Prostate gland (tissue), 2 donors: ENCODE data around the gene FEZF2. TPM values are rescaled to one million over a fixed set of nuclear protein-coding genes. Genes with fewer than 3 reads are reported as not detected.

Experiments used
- DNase-seq: peaks from one replicate; pipeline ENCODE4 v3.0.0-alpha.2; 2019; ENCODE audit warnings: low spot score
- H3K27ac ChIP-seq, 2 donors: fragments of 200-600 bp; sonication (generic); 2 replicates each; pipeline ENCODE4 v1.5.1; 2017 to 2019
- H3K27me3 ChIP-seq: fragments of 200-600 bp; sonication (generic); replicated peaks from 2 replicates; pipeline ENCODE4 v1.5.1; 2019; ENCODE audit not compliant: insufficient read depth
- H3K36me3 ChIP-seq, 2 donors: fragments of 200-600 bp; sonication (generic); 1 replicate in 1 of 2; 2 replicates in 1 of 2; pipeline versions ENCODE4 v1.5.1 to v1.8.1; 2017 to 2019
- H3K4me1 ChIP-seq: fragments of 200-600 bp; sonication (generic); replicated peaks from 2 replicates; pipeline ENCODE4 v1.5.1; 2019
- H3K4me3 ChIP-seq, 2 donors: fragments of 200-600 bp; sonication (generic); 2 replicates each; pipeline ENCODE4 v1.5.1; 2017 to 2019
- H3K9me3 ChIP-seq: fragments of 200-600 bp; sonication (generic); 2 replicates; pipeline ENCODE4 v1.5.1; 2017
- CTCF ChIP-seq, 4 experiments: fragments of 200-600 bp in 2 of 4; fragments of 450-650 bp in 2 of 4; sonication (generic) in 2 of 4; IDR thresholded peaks; 1 replicate in 3 of 4; 2 replicates in 1 of 4; pipeline ENCODE4 v1.5.1; 2016 to 2019; ENCODE audit warnings: antibody characterized with exemption in 4 of 4, mild to moderate bottlenecking in 2 of 4, moderate library complexity in 2 of 4
- POLR2A ChIP-seq: fragments of 450-650 bp; IDR thresholded peaks from one replicate; pipeline ENCODE4 v1.6.1; 2016; ENCODE audit warnings: antibody characterized with exemption, mild to moderate bottlenecking
- POLR2AphosphoS5 ChIP-seq: sonication (generic); formaldehyde crosslinking; IDR thresholded peaks from one replicate; pipeline ENCODE4 v1.6.1; 2017; ENCODE audit warnings: antibody characterized with exemption
- WGBS: methylation state at CpG from one replicate; pipeline ENCODE4 v1.1.5; 2018; 5-methylcytosine and 5-hydroxymethylcytosine counted together
- intact Hi-C: fragments of 100-400 bp; cut with DNase I; formaldehyde crosslinking; loops from one replicate; pipeline ENCODE4 v1.14.2; 2022
- total RNA-seq, 2 donors: library from RNA; depleted of rRNA; stranded (reverse); fragments of >200 nt; gene quantifications; one replicate each; pipeline ENCODE4 v1.1.0, GENCODE V29; 2016

Gene FEZF2
- under 1 TPM in 1 of 2 donors, not detected in 1; 0.62 TPM for total RNA-seq

DNA sequence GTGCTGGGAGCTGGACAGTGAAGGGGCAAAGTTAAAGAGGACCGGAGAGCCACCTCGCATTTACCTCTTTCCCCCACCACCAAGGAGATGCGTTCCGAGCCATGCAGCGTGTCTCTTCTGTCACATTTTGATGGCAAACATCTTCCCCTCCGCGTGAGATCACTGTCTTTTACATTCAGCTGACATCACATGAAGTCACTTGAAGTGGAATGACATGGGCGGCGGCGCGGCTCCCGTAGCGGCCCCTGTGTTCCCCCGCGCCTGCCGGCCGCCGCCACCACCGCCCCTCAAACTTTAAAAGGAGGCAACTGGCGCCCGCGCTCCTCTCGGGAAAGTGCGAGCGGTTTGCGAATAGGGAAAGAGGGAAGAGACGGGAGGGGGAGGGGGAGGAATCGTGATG is at the start of gene FEZF2:
Gene FEZF2, minus strand, starts transcription at position 336 of the 400 bp plus-strand sequence. CDS start 682 bp downstream, outside the sequence.
- intact Hi-C loops = no loop called here
- Histone ChIP-seq H3K27ac (no peak within 1 kb of the TSS), H3K9me3 (no peaks in the 10 kb centered on the region), H3K4me3 (no peak within 1 kb of the TSS), H3K4me1 (peaks cover 3% of the 10 kb centered on the region), H3K36me3 (no peaks in the 10 kb centered on the region), H3K27me3 (peaks cover 74% of the 10 kb centered on the region)
- 4% methylated on average over 28 of the region's 28 CpGs for WGBS
- no peak for DNase-seq
- no peak for TF ChIP-seq CTCF (IDR thresholded peaks at IDR 0.05)
- TF ChIP-seq POLR2A = no peak
- no peak for TF ChIP-seq POLR2AphosphoS5

DNA sequence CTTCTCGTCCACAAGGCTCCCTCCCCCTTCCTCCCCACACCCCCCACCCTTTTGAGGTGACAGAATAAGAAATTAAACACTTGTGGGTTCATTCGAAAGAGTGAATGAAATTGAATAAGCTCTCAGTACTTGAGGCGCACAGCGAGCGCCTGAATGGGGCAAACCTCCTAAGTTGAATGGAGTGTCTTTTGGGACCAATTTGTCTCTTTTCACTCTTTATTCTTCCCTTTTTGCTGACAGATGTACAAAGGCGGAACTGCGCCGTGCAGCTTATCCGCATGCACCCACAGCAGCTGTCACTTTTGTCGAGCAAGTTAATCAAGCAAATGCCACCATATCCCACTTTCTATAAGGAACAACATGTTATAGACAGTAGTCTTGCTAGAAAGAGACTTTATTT is 47.9 kb upstream of the FEZF2 start:
- DNase-seq = no peak
- no peaks in the 10 kb centered on the region for H3K27me3 ChIP-seq
- no peak overlapping the region for H3K4me3 ChIP-seq
- TF ChIP-seq POLR2A = no peak
- intact Hi-C loops = no loop called here
- no peaks in the 10 kb centered on the region for H3K4me1 ChIP-seq
- H3K9me3 ChIP-seq = no peaks in the 10 kb centered on the region
- H3K36me3 ChIP-seq = no peaks in the 10 kb centered on the region
- 92% methylated on average over 10 of the region's 10 CpGs for WGBS
- no peak overlapping the region for H3K27ac ChIP-seq

DNA sequence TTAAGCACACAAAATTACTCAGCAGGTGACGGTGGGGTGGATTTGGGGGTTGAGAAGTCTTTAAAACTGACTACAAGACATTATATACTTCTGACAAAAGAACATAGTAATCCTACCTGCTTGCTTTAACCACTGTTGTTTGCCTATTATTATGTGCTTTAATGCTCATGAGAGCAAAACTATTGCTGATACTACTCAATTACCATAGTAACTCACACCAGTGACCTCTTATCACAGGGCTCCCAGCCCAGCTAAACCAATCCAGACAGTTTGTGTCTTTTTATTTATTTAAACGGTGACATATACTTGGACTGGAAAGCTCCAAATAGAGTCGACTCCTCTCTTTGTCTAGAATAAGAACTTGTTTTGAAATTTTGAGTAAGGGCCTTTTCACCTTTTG is 42.8 kb upstream of the FEZF2 start:
- WGBS = 34% methylated on average over 3 of the region's 3 CpGs
- Histone ChIP-seq H3K27ac (no peak overlapping the region), H3K4me3 (no peak overlapping the region), H3K27me3 (no peaks in the 10 kb centered on the region), H3K9me3 (no peaks in the 10 kb centered on the region), H3K4me1 (no peaks in the 10 kb centered on the region), H3K36me3 (no peaks in the 10 kb centered on the region)
- TF ChIP-seq CTCF (IDR thresholded peaks at IDR 0.05) = no peak
- TF ChIP-seq POLR2AphosphoS5 = no peak
- TF ChIP-seq POLR2A = no peak
- intact Hi-C loops = no loop called here
- DNase-seq = no peak

DNA sequence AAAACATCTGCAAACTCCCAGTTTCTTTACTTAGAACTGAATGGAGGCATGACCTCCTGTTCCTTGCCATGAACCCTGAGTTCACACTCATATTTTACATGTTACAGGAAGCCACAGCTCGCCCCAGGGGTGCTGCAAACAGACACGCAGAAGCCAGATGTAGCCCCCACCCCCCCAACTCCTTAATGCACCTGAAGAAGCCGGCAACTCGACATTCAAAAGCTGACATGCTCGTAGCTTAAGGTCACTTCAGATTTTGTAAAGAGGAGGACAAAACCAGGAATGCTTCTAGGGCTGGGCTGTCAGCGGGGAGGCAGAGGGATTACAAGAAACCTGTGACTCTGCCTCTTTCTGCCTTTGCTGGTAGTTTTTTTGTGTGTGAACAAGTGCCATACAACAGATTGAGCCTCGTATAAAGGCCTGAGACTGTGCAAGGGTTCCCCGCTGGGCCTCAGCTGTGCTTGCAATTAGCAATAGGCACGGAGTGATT is 42.0 kb upstream of the FEZF2 start:
- intact Hi-C loops = no loop called here
- Histone ChIP-seq H3K4me1 (no peaks in the 10 kb centered on the region), H3K9me3 (no peaks in the 10 kb centered on the region), H3K36me3 (no peaks in the 10 kb centered on the region), H3K27ac (no peak overlapping the region), H3K4me3 (no peak overlapping the region), H3K27me3 (no peaks in the 10 kb centered on the region)
- no peak for TF ChIP-seq POLR2A
- WGBS = 57% methylated on average over 9 of the region's 9 CpGs
- DNase-seq = no peak

DNA sequence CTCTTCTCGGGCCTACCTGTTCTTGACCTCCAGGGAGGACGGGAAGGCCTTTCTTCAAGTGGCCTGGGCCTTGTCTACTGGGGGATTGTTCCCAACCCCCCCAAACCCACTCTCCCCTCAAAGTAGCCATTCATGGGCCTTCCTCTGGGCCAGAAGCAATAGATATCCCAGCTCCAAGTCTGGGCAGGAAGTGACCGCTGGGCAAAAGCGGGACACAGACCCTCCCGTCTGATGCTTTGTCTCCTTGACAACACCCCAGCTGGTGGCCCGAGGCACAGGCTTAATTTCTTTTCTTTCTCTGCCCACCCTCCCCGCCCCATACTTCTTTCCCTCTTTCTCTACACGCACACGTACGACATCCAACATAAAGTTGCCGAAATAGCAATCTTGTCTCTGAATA is 41.4 kb upstream of the FEZF2 start:
- no peak for DNase-seq

More for the DNA sequence above, 41.4 kb upstream of the FEZF2 start:
- Histone ChIP-seq H3K36me3 (no peaks in the 10 kb centered on the region), H3K27ac (no peak overlapping the region), H3K9me3 (no peaks in the 10 kb centered on the region), H3K4me1 (no peaks in the 10 kb centered on the region), H3K27me3 (no peaks in the 10 kb centered on the region), H3K4me3 (no peak overlapping the region)
- 88% methylated on average over 11 of the region's 11 CpGs for WGBS
- TF ChIP-seq POLR2AphosphoS5 (no peak), POLR2A (no peak), CTCF (IDR thresholded peaks at IDR 0.05) (no peak)
- intact Hi-C loops = no loop called here
